HG02870 (cell line): ENCODE data around the gene PDLIM1.
A peak's percentile ranks its signal among the peaks of the same experiment; 100 is the strongest.

ENCODE experiments used
- ATAC-seq: cut with Tn5 transposase; IDR thresholded peaks from one replicate; pipeline ENCODE4 v1.9.1; 2021; ENCODE audit warnings: mild to moderate bottlenecking, moderate library complexity; ENCODE audit not compliant: unreplicated experiment

PDLIM1 gene, protein sequence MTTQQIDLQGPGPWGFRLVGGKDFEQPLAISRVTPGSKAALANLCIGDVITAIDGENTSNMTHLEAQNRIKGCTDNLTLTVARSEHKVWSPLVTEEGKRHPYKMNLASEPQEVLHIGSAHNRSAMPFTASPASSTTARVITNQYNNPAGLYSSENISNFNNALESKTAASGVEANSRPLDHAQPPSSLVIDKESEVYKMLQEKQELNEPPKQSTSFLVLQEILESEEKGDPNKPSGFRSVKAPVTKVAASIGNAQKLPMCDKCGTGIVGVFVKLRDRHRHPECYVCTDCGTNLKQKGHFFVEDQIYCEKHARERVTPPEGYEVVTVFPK

DNA sequence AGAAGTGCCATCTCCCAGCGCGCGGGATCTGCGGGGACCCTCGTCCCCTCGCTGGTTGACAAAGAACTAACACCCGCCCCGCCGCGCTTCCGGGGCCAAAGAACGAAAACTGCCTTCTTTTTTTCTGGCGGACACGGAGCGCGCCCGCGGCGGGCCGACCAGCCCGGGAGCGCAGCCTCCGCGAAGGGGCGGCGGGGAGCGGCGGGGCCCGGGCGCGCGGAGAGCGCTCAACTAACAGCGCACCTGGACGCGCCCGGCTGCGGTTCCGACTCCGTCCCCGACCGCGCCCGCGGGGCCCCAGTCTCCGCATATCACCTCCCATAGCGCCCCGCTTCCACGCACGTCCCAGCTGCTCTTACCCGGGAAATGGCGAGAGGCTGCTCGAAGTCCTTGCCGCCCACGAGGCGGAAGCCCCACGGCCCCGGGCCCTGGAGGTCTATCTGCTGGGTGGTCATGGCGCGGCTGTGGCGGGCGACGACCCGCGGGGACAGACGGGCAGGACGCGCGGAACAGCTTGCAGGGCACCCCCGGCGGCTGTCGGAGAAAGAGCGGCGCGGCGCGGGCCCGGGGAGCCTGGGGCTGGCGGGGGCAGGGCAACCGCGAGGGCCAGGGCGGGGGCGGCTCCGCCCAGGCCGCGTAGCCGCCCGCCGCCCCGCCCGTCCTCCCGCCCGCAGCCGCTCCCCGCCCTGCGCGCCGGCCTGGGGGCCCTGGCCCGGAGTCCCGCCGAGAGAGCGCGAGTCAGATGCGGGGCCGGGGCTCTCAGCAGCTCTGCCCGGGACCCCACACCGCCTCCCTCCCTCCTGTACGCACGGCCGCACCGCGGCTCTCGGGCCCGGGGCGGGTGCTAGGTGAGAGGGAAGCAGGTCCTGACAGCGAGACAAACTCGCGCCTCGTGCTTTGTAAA is at the start of gene PDLIM1:
PDLIM1 (minus strand) TSS at position 543 of the 904 bp plus-strand sequence; CDS start at position 455, 88 bp downstream.
- peak; percentile 35 for ATAC-seq

DNA sequence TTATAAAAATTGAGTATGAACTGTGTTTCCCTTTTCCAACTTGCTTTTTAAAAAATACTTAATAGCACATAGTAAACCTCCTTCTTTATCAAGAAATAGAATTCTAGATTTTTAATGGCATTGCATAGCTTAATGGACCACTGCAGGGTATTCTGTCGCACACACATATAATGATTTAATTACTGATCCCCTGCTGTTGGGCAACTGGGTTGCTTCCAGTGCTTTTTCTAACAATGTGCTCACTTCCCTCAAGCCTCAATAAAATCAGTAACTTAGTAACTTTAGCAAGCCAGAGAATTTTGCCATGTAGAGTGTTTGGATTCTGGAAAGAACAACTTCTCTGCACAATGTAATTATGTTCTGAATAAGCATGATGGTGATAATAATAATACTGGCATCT is 49.1 kb upstream of the PDLIM1 start:
- no peak for ATAC-seq

DNA sequence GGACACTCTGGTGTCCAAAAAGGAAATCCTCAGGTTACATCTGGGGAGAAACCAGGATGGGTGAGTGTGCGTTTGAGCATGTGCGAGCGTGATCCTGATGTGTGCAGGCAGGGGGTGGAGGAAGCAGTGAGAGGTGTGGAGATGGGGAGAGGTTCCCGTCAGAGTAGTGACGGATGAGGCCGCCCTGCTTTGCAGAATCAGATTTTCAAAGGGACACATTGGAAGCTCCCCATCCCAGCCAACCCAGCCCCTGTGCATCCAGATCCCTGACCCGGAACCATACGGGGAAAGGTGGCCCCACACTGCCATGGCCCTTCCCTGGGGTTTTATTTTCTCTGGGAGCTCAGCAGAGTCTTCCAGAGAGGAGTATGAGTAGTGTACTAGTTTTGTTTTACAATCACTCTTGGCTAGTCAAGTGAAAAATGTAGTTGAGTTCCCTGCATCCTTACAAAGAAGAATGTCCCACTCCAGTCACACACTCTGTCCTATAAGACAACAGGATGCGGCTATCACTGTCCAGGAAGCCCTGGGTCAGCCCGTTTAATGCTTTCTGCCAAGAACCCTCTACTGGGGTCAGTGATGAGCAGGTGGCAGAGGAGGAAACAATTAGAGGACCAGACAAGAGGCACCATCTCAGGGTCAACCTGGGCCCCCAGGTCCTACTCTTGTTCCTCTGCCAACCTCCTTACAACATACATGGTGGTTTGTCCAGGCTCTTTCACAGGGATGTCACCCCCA is 46.8 kb upstream of the PDLIM1 start:
- ATAC-seq = no peak

DNA sequence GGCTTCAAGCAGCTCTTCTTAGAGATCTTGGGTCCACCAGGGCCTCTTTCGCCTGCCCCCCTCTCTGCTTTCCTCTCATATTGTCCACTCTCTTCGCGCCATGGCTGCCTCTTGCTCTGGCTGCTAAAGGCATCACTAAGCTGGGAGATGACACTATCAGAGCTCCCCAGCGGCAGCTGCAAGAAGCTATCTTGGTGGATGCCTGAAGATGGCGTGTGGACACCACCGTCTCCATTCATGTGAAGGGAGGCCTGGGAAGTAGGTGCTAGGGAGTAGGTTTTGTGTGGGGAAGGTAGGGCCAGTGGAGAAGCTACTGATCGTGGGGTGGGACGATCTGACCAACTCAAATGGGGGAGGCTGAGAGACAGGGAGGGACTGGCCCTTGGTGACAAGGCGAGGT is 45.9 kb upstream of the PDLIM1 start:
- no peak for ATAC-seq

DNA sequence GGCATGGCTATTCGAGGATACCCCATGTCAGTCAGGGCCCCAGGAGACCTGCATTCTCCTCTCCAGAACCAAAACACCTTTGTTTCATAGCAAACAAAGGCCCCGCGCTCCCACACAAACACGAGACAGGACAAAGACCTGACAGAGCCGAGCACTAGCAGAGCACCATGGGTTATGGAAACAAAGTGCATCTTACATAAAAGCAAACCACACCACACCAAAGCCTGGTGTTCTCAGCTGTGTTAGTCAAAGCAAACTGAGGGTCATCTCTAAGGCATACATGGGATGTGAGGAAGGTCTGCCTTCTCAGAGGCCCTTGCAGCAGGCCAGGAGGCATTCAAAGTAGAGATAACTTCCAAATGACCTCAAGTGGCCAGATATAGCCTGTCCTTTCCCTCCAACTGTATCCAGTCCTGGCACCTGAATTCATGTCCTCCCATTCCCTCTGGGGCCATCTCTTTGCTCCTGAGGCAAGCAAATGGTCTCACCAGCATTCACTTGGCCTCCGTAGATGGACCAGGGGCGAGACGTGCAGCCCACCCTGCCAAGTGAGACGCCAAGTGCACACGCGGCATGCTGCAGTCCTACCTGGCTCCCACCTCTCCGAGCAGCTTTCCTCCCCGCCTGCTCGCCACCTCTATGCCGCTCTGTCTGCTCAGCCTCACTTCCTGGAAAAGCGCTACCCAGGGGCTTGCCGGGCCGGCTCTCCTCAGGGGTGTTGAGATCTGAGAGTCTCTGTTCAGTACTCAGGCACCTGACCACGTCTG is 45.3 kb upstream of the PDLIM1 start:
- ATAC-seq = no peak

DNA sequence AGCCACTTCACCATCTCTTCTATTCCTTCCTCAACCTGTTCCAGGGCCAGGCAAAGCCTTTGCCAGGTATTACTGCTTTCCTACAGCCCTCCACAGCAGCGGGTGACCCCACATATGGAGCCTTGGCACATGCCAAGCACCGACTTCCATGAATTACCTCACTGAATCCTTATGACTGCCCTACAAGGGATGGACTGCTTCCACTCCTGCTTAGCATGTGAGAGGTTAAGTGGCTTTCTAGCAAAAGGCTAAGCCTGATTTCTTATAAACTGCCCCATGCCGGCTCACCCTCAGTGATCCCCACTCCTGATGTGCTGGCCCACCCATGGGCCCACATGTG is 44.0 kb upstream of the PDLIM1 start:
- no peak for ATAC-seq

DNA sequence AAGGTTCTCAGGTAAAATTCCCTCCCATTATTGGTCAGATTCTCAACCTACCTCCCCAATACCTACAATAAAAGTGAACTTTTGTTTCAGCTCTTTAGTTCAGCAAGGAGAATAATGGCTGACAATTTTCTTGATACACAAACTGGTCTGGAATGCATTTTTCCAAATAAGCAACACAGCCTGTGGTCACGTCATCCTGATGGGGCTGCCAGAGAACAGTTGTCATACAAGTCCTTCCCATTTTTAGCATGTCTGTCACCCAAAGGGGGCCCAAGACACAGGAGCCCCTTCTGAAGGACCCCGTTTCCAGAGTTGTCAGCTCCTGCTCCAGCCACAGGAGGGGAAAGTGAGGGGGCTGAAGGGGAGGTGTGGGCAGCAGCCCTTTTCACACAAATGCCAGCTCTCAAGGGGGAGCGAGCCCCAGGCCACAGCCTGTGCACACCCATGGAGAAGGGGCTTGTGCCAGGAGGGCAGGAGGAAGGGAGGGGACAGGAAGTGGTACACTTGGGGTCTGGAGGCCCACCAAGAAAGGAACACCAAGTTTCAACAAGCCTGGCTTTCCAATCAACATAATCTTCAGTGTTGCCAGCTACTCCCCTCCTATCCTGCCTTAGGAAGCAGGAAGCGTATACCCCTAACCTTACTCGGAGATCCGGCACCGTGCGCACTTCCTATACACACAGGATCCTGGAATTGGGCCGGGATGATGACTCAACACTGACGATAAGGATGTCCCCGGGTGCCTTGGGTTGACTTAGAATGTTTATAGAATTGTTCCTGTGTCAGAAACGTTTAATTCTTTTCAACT is 43.4 kb upstream of the PDLIM1 start:
- no peak for ATAC-seq

DNA sequence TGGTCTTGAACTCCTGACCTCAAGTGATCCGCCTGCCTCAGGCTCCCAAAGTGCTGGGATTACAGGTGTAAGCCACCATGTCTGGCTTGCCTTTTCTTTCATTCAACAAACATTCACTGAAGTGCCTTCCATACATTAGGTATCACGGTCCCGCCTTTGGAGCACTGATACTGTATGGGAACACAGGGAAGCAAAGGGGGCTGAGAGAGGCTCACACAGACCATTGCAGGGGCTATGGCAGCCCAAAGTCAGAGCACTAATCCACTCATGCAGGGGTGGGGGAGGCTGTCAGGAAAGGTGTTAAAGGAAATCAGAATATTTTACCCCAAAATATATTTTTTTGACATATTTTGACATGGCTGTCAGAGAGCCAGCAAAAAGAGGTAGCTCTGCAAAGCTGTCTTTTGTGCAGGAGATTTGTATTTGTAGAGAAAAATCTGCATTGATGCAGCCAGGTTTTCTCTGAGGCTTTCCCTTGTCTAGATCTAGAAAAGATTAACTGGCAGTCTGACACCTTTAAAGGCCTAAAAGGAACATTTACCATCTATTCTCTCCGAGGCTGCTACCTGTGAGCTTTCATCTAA is 42.0 kb upstream of the PDLIM1 start:
- no peak for ATAC-seq

DNA sequence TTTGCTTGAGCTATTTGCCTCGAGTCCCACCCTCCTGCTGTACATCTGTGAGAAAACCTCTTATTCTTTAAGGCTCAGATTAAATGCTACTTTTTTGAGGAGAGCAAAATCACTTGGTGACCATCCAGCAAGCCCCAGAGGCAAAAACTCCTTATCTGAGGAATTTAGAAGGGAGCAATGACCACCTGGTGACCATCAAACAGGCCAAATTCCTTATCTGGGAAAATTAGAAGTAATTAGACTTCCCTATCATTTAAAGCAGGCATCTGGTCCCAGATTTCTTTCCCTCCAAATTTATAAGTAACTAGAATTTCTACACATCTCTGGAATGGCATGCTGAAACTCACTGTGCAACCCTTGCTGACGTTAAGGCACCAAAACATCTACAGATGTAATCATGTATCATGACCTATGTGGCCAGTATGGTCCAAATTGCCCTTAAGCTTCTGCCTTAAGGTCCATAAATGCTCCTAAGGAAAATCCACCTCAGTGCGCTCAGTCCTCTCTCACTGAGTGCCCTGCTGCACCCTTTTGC is 40.9 kb upstream of the PDLIM1 start:
- no peak for ATAC-seq

DNA sequence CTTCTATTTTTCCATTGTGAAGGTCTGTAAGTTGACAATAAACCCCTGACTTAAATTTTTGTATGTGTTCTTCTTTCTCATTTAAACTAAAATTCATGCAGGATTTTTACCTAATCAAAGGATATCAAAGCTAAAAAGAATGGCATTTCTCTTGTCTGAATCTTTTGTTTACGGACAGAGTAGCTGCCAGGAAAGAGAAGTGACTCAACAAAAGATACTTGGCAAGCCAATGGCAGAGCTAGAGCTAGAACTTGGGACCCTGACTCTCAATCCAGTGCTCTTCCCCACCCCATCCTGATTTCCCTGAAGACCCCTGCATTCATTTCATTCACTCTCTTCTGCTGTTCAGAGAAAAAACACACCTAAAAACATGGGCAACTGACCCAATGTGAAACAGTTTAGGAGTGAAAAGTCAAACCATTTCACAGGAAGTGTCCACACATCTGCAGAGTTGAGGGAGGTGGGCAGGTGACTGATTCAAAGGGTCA is 40.2 kb upstream of the PDLIM1 start:
- no peak for ATAC-seq

DNA sequence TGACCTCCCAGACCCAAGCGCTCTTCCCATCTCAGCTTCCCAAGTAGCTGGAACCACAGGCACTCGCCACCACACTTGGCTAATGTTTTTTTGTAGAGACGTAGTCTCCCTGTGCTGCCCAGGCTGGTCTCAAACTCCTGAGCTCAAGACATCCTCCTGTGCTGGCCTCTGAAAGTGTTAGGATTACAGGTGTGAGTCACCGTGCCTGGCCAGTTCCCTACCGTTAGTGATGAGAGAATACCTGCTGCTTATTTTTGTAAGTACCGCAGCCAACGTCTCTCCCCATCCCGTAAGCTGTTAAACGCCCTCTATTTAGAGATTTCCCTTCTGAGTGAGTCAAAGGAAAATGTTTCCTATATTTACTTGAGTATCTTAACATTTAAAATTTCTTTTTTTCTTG is 38.5 kb upstream of the PDLIM1 start:
- no peak for ATAC-seq

DNA sequence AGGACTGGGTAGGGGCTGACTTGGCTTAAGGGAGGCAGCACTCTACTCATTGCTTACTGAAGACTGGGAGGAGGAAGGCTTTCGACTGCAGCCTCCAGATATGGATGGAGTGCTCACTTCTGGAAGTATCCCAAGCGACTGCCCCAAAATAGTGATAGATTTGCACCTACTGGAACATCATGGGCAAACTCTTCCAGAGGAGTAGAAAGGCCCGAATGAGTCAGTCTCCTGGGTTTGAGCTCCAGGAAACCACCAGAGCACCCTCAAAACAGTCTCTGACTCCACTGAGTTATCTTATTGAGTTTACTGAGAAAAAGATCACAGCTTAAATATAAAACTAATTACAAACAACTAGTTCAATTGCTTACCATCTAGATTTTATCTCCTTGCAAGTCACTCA is 37.2 kb upstream of the PDLIM1 start:
- ATAC-seq = no peak

DNA sequence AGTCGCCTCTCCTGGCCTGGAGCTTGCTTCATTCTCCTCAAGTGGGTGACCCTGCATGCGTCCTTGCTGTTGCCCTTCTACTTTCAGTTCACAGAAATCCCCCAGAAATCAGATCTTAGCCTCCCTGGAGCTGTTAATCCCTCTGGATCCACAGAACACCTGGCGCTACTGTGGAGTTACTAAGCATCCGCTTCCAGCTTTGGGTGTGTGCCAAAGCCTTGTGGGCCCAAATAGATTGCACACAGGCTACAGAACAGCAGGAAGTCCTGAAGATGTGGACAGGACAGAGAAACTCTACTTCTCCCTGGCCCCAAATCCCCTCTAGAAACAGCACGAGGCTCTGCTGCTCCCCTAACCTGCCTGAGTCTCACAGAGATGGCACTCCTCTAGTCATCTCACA is 36.6 kb upstream of the PDLIM1 start:
- no peak for ATAC-seq

DNA sequence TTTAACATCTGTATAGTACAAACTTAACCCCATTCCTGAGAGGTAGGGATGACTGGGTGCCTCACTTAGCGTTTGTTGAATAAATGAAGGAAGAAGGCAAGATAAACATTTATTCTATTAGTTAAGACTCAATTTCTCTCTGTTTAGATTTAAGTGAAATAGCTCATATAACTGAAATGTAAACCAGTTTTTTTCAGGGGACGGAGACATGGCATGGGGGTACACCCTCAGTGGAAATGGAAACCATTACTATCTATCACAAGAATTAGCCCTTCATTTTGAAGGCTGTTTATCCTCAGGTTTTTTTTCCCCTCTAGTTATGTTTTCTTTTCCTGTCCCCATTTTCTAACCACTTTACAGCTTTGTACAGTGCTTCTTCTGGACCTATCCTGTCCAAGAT is 35.6 kb upstream of the PDLIM1 start:
- no peak for ATAC-seq

DNA sequence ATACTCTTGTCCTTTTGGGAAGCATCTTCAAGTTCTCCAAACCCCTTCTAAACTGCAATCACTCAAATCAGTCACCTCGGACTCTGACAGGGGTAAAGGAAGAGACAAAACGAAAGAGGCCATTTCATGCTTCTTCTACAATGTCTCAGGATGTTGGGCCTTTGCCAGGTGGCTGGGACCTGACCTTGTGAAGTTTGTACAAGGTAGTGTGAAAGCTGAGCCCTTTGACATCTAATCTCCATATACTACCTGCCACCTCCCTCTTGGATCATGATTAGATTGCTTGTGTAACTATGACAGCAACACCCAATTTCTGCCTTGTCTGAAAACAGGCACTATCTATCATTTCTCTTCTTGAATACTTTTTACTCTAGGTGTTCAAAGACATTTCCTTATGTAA is 35.1 kb upstream of the PDLIM1 start:
- no peak for ATAC-seq

DNA sequence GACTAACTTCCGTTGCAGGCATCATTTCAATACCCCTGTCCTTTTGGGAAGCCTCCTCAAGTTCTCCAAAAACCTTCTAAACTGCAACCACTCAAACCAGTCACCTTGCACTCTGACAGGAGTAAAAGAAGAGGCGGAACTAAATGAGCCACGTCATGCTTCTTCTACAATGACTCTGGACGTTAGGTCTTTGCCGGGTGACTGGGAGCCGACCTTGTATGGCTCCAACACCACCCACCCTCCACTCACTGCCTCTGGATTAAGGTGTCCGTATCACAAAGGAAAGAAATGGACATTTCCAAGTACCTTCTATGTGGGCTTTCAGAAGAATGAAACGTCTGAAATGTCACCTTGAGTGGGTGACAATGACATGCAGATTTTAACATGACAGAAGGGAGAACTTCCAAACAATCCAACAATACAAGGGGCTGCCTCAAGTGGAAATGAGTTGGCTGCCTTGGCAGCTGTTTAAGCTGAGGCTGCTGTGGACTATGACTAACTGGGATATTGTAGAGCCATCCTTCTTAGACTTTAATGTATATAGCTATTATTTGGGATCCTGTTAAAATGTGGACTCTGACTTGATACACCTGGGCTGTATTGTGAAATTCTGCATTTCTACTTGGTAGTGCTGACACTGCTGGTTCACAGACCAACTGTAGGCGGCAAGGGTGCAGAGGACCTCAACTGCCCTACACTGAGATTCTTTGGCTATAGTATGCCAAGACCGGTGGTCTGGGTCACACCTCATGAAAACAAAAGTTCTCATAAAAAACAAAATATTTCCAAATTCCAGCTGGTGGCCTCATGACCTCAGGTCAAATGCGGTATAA is 33.8 kb upstream of the PDLIM1 start:
- ATAC-seq = no peak

DNA sequence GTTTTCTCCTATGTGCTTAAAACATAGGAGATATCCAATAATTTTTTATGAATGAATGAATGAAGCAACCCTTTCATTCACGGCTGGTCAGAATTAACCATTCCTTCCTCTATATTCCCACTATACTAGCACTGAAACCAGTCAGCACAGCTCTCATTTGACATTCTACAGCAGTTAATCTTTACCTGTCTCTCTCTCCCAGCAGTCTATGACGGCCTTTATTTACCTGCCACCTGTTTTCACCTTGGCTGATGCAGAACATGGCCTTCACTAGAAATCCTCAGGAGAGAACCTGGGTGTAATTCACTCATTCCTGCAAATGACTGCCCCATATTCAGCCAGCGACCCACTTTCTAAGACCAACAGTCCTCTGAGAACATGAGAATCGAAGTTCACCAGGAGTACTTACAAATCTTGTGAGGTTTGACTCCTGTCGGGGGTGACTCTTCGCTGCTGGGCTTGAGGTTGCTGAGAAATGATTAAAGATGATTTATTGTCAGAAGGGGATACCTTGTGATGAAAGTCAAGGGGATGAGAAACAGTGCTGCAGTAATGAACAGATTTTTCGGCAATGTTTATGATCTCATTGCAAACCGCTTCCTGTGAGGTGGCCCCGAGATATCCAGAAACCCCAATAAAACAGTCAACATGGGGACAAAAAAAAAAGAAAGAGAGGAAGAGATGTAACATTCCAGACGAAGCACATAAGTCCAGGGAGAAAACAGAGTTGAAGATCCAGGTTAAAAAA is 30.9 kb upstream of the PDLIM1 start:
- no peak for ATAC-seq

DNA sequence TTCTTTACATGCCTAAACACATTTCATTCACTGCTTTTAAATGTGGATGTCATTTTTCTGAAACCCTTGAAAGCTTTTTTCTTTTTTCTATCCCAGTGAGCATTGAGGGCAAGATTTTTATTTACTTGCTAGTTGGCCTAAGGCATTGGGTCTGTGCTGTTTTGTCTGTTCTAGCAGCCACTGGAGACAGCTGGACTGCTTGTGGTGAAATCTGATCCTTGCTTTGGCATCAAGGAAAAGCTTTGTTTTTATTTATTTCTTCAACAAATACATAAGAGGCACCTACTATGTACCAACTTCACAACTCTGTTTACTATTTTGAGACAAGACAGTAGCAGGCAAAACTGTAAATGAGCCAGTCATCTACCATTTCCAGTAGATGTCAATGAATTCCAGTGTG is 28.4 kb upstream of the PDLIM1 start:
- ATAC-seq = no peak
